GM12878 (cell line): Measurements from ENCODE around the gene ZNF558. TPM values are rescaled to one million over a fixed set of nuclear protein-coding genes. Genes with fewer than 3 reads are reported as not detected.

ENCODE experiments used
- ATAC-seq: fragments of 200-7000 bp; cut with Tn5 transposase; 3 replicates; pipeline ENCODE4 v1.9.1; 2020; ENCODE audit warnings: mild to moderate bottlenecking, moderate library complexity
- BruUV-seq: library from RNA; stranded (reverse); fragments of 400-500 nt; replicated peaks from 2 replicates; lab custom pipeline; 2021; lab: Mats Ljungman, UMichigan
- CTCF ChIA-PET: fragments of 300-600 bp; sonication (Branson Sonifier 250); formaldehyde crosslinking; extraction: SDS; loops from one replicate; lab custom pipeline; 2021; ENCODE audit warnings: inconsistent platforms; lab: Yijun Ruan, JAX
- POLR2A ChIA-PET: fragments of 350-600 bp; formaldehyde crosslinking; extraction: SDS; loops from one replicate; lab custom pipeline; 2021; ENCODE audit warnings: inconsistent platforms; lab: Charles Lee
- RAD21 ChIA-PET: fragments of 300-600 bp; sonication (Branson Sonifier 250); formaldehyde crosslinking; loops from one replicate; lab custom pipeline; 2023; ENCODE audit warnings: antibody characterized with exemption; ENCODE audit not compliant: unreplicated experiment; lab: Charles Lee
- SMC1A ChIA-PET: fragments of 300-600 bp; sonication (Branson Sonifier 250); formaldehyde crosslinking; loops from one replicate; lab custom pipeline; 2023; ENCODE audit not compliant: unreplicated experiment, uncharacterized antibody; lab: Charles Lee
- DNase-seq: peaks from one replicate; pipeline ENCODE4 v3.0.0-alpha.2; 2011; ENCODE audit warnings: low read depth, low spot score
- FAIRE-seq: peaks from 3 replicates; lab custom pipeline; 2011; peaks lifted over from hg19 to GRCh38; lab: Jason Lieb, UNC
- H2AFZ ChIP-seq: 2 replicates; pipeline ENCODE4 v1.6.0; 2011; ENCODE audit warnings: low read depth, low read length, control low read depth; ENCODE audit not compliant: control insufficient read depth
- H3K27ac ChIP-seq: 2 replicates; pipeline ENCODE4 v1.5.1; 2011; ENCODE audit warnings: control low read depth; ENCODE audit not compliant: control insufficient read depth, insufficient read depth
- H3K27me3 ChIP-seq, 2 experiments: replicated peaks in 1 of 2; 2 replicates each; pipeline versions ENCODE4 v1.6.0 to v1.6.1; 2011; ENCODE audit warnings: low read length in 1 of 2; ENCODE audit not compliant: control insufficient read depth in 2 of 2, insufficient read depth in 2 of 2
- H3K36me3 ChIP-seq, 2 experiments: 2 replicates each; pipeline ENCODE4 v1.5.1; 2011; ENCODE audit warnings: low read length in 1 of 2; ENCODE audit not compliant: control insufficient read depth in 2 of 2, insufficient read depth in 2 of 2
- H3K4me1 ChIP-seq: 2 replicates; pipeline ENCODE4 v1.6.1; 2011; ENCODE audit warnings: mild to moderate bottlenecking, low read length, moderate library complexity, mixed read lengths; ENCODE audit not compliant: control insufficient read depth, insufficient read depth
- H3K4me2 ChIP-seq: 2 replicates; pipeline ENCODE4 v1.6.0; 2011; ENCODE audit warnings: control low read depth; ENCODE audit not compliant: control insufficient read depth, insufficient read depth
- H3K4me3 ChIP-seq: fragments of 200-600 bp; sonication (generic); 2 replicates; pipeline ENCODE4 v1.5.1; 2016
- H3K79me2 ChIP-seq: 2 replicates; pipeline ENCODE4 v1.6.0; 2011; ENCODE audit warnings: low read length; ENCODE audit not compliant: control insufficient read depth, insufficient read depth
- H3K9ac ChIP-seq: 2 replicates; pipeline ENCODE4 v1.8.0; 2011; ENCODE audit warnings: low read length, control low read depth, mixed read lengths; ENCODE audit not compliant: control insufficient read depth, insufficient read depth
- H3K9me3 ChIP-seq: replicated peaks from 3 replicates; pipeline ENCODE4 v1.5.1; 2011; ENCODE audit warnings: mild to moderate bottlenecking, low read length; ENCODE audit not compliant: control insufficient read depth, insufficient read depth
- H4K20me1 ChIP-seq: 2 replicates; pipeline ENCODE4 v1.6.0; 2011; ENCODE audit not compliant: control insufficient read depth, insufficient read depth
- BMI1 ChIP-seq: fragments of 450-650 bp; IDR thresholded peaks from 2 replicates; pipeline ENCODE4 v1.6.1; 2016; ENCODE audit warnings: mild to moderate bottlenecking, moderate library complexity, borderline replicate concordance
- CBX5 ChIP-seq: sonication (generic); IDR thresholded peaks from 2 replicates; pipeline ENCODE4 v1.6.1; 2016; ENCODE audit warnings: low read depth, moderate library complexity, mild to moderate bottlenecking, inconsistent platforms
- ETV6 ChIP-seq, 2 experiments: fragments of 450-650 bp in 1 of 2; IDR thresholded peaks in 1 of 2; conservative IDR thresholded peaks in 1 of 2; 2 replicates each; pipeline ENCODE4 v1.6.1; 2014; ENCODE audit warnings: antibody characterized with exemption in 1 of 2, borderline replicate concordance in 1 of 2, low read depth in 1 of 2, mild to moderate bottlenecking in 1 of 2, moderate library complexity in 1 of 2
- KLF5 ChIP-seq: fragments of 450-650 bp; IDR thresholded peaks from 2 replicates; pipeline ENCODE4 v1.6.1; 2014; ENCODE audit warnings: mild to moderate bottlenecking; ENCODE audit not compliant: partially characterized antibody
- MTA2 ChIP-seq: fragments of 450-650 bp; IDR thresholded peaks from 2 replicates; pipeline ENCODE4 v1.6.1; 2016; ENCODE audit warnings: low read depth, mild to moderate bottlenecking, moderate library complexity
- PKNOX1 ChIP-seq: fragments of 450-650 bp; IDR thresholded peaks from 2 replicates; pipeline ENCODE4 v1.6.1; 2016; ENCODE audit warnings: mild to moderate bottlenecking
- RFX5 ChIP-seq: IDR thresholded peaks from 2 replicates; pipeline ENCODE4 v1.6.1; 2011; ENCODE audit warnings: low read depth, low read length, improper control_type of control experiment
- SREBF1 ChIP-seq: IDR thresholded peaks from 2 replicates; pipeline ENCODE4 v1.6.1; 2012; ENCODE audit warnings: mild to moderate bottlenecking, low read length
- SREBF2 ChIP-seq: IDR thresholded peaks from 2 replicates; pipeline ENCODE4 v1.6.1; 2012; ENCODE audit warnings: mild to moderate bottlenecking, low read length
- YY1 ChIP-seq: IDR thresholded peaks from 2 replicates; pipeline ENCODE4 v1.6.1; 2011; ENCODE audit warnings: low read depth, mild to moderate bottlenecking, low read length
- WGBS: methylation state at CpG from one replicate; pipeline ENCODE4 v1.1.6; 2016; ENCODE audit warnings: low lambda C conversion rate; ENCODE audit not compliant: insufficient replicate concordance, insufficient coverage; ENCODE audit errors: missing lambda C conversion rate; 5-methylcytosine and 5-hydroxymethylcytosine counted together
- in situ Hi-C: fragments of 300-500 bp; cut with MboI; formaldehyde crosslinking; loops from 9 replicates; pipeline ENCODE4 v1.14.3; 2018; ENCODE audit warnings: mixed read lengths
- intact Hi-C: fragments of 100-400 bp; cut with micrococcal nuclease; formaldehyde crosslinking; loops from one replicate; pipeline ENCODE4 v1.14.2; 2022; ENCODE audit not compliant: unreplicated experiment
- polyA plus RNA-seq, 11 experiments: library from polyadenylated mRNA; depleted of rRNA in 4 of 11; unstranded in 6 of 11; stranded (reverse) in 5 of 11; fragments of >200 nt; fragmentation: Nextera tagmentation in 4 of 11; fragmentation: Illumina TruSeq in 1 of 11; extraction: Ambion mirVana in 4 of 11; extraction: Trizol in 1 of 11; gene quantifications; 1 replicate in 1 of 11; 2 replicates in 10 of 11; pipeline versions ENCODE4 v1.2.1 to v1.2.3, GENCODE V29; 2011 to 2016; ENCODE audit warnings: inconsistent platforms in 2 of 11, missing spikeins in 2 of 11, low read depth in 1 of 11
- total RNA-seq, 4 experiments: library from RNA; depleted of rRNA in 3 of 4; stranded (reverse); fragments of >200 nt in 3 of 4; fragmentation: Illumina TruSeq in 1 of 4; extraction: Trizol in 1 of 4; gene quantifications; 2 replicates each; pipeline versions ENCODE4 v1.2.1 to v1.2.3, GENCODE V29; 2013 to 2021

Gene ZNF558
- total and polyA plus RNA-seq, 10 of the 15 experiments (the other 5 are each of a cell fraction or from before 2014, with no cell fraction given) = 0.95 to 8.1 (median 6.2) TPM; not detected in 1

GRCh38 chr19:8811315-8812172 lies 20.6 kb downstream of the ZNF558 start:
- BruUV-seq = no TSS peak
- no peak for DNase-seq
- Histone ChIP-seq H3K27me3 (no peaks in the 10 kb centered on the region), H3K9ac (no peak overlapping the region), H3K79me2 (no peaks in the 10 kb centered on the region), H3K9me3 (peaks cover 11% of the 10 kb centered on the region), H3K36me3 (no peaks in the 10 kb centered on the region), H3K27ac (no peak overlapping the region), H3K4me2 (no peak overlapping the region), H2AFZ (no peak overlapping the region), H4K20me1 (no peaks in the 10 kb centered on the region), H3K4me1 (no peaks in the 10 kb centered on the region), H3K4me3 (no peak overlapping the region)
- intact Hi-C loops = no loop called here
- SMC1A ChIA-PET = no interaction called here
- 89% methylated on average over 10 of the region's 10 CpGs for WGBS
- CTCF ChIA-PET = no interaction called here
- RAD21 ChIA-PET = no interaction called here
- TF ChIP-seq KLF5 (peak; percentile 47), ETV6 (conservative IDR thresholded peaks at IDR 0.05 in 1 of 2, IDR thresholded peaks at IDR 0.05 in 1 of 2; ENCODE audit: borderline replicate concordance in 1 of 2, low read depth in 1 of 2) (no peak)
- POLR2A ChIA-PET = no interaction called here
- FAIRE-seq = no peak
- in situ Hi-C loops = no loop called here
- no peak for ATAC-seq

- no peak overlapping the region for H3K4me3 ChIP-seq
- H3K9me3 ChIP-seq = peaks cover 11% of the 10 kb centered on the region
- in situ Hi-C loops = no loop called here
- BruUV-seq = no TSS peak
- no peak overlapping the region for H3K4me2 ChIP-seq
- no peaks in the 10 kb centered on the region for H3K27me3 ChIP-seq
- ATAC-seq (no peak), FAIRE-seq (no peak), DNase-seq (no peak)
- no peaks in the 10 kb centered on the region for H3K36me3 ChIP-seq
- ChIA-PET RAD21 (no interaction called here), CTCF (no interaction called here)
- no peaks in the 10 kb centered on the region for H4K20me1 ChIP-seq
- H3K79me2 ChIP-seq = no peaks in the 10 kb centered on the region
- H2AFZ ChIP-seq = no peak overlapping the region
- no peaks in the 10 kb centered on the region for H3K4me1 ChIP-seq
- intact Hi-C loops = no loop called here
- H3K27ac ChIP-seq = no peak overlapping the region
- H3K9ac ChIP-seq = no peak overlapping the region
- TF ChIP-seq SREBF1 (no peak), CBX5 (no peak), SREBF2 (no peak), YY1 (no peak), RFX5 (no peak), BMI1 (no peak), PKNOX1 (no peak), MTA2 (no peak)
- TF ChIP-seq, all 136 proteins: peak for 0
- POLR2A ChIA-PET = no interaction called here
- 83% methylated on average over 1 of the region's 1 CpG for WGBS
- SMC1A ChIA-PET = no interaction called here
These were observed 25.4 kb downstream of the ZNF558 start for GRCh38 chr19:8806661-8807060.
